Measurements from ENCODE around the gene ROS1. TPM values are rescaled to one million over a fixed set of nuclear protein-coding genes. Genes with fewer than 3 reads are reported as not detected.

ROS1 gene
- total and polyA plus RNA-seq, 4 donors: under 0.01 TPM; not detected in 3

DNA sequence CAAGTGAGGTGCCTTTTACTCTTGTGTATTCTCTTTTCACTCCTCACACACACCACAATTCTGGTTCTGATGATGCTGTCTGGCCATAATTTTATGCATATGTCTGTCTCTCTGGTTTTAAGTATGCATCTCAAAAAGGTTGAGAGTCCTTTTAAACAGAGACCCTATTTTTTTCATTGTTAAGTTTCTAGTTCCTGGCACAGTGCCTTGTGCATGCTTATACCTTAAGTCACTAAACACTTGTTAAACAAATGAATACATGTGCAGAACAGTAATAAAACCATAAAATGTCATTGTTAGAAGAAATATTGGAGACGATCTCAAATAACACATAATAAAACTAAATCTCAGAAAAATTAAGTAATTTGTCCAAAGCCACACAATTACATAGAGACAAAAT is 7.9 kb downstream of the ROS1 start:
- Histone ChIP-seq H3K27ac (ENCODE audit: low read depth in 1 of 2, low read length in 2 of 2) (no peak overlapping the region), H3K36me3 (ENCODE audit: control insufficient read depth in 4 of 4, insufficient read depth in 3 of 4, low read depth in 1 of 4, low read length in 3 of 4) (no peaks in the 10 kb centered on the region), H3K27me3 (ENCODE audit: control insufficient read depth in 4 of 4, insufficient read depth in 4 of 4, low read length in 3 of 4) (peaks cover 0 to 4% (median 0%) of the 10 kb centered on the region in 4 donors), H3K4me1 (ENCODE audit: control insufficient read depth in 4 of 4, insufficient read depth in 4 of 4, low read length in 3 of 4) (peaks cover 0 to 1% (median 0%) of the 10 kb centered on the region in 4 donors), H3K9ac (ENCODE audit: low read depth in 1 of 2, low read length in 2 of 2) (no peak overlapping the region), H3K9me3 (ENCODE audit: control insufficient read depth in 4 of 4, low read length in 3 of 4) (no peaks in the 10 kb centered on the region), H3K4me3 (ENCODE audit: low read depth in 1 of 3, low read length in 3 of 3) (no peak overlapping the region)
- no peak for DNase-seq (ENCODE audit: low spot score)
- no peak for TF ChIP-seq NR2F2 (IDR thresholded peaks at IDR 0.05)
- no peak for TF ChIP-seq FOXA1 (IDR thresholded peaks at IDR 0.05)
- no peak for TF ChIP-seq GABPA (IDR thresholded peaks at IDR 0.05 in 1 of 2, conservative IDR thresholded peaks at IDR 0.05 in 1 of 2)
- TF ChIP-seq JUND (IDR thresholded peaks at IDR 0.05): no peak
- TF ChIP-seq TAF1 (conservative IDR thresholded peaks at IDR 0.05): no peak
- no peak for TF ChIP-seq YY1 (IDR thresholded peaks at IDR 0.05)
- TF ChIP-seq ZBTB33 (IDR thresholded peaks at IDR 0.05): no peak
- no peak for TF ChIP-seq CTCF (IDR thresholded peaks at IDR 0.05; ENCODE audit: low read depth, low read length, missing input control)
- no peak for TF ChIP-seq HNF4A (conservative IDR thresholded peaks at IDR 0.05)
- WGBS: 88% methylated on average over 1 of the region's 1 CpG

- peaks cover 0 to 2% (median 0%) of the 10 kb centered on the region in 4 donors for H3K27me3 ChIP-seq (ENCODE audit: control insufficient read depth in 4 of 4, insufficient read depth in 4 of 4, low read length in 3 of 4)
- H3K4me3 ChIP-seq (ENCODE audit: low read depth in 1 of 3, low read length in 3 of 3): no peak overlapping the region
- no peak overlapping the region for H3K9ac ChIP-seq (ENCODE audit: low read depth in 1 of 2, low read length in 2 of 2)
- H3K4me1 ChIP-seq (ENCODE audit: control insufficient read depth in 4 of 4, insufficient read depth in 4 of 4, low read length in 3 of 4): peaks cover 0 to 1% (median 0%) of the 10 kb centered on the region in 4 donors
- TF ChIP-seq, protein P1, sequence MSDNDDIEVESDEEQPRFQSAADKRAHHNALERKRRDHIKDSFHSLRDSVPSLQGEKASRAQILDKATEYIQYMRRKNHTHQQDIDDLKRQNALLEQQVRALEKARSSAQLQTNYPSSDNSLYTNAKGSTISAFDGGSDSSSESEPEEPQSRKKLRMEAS (IDR thresholded peaks at IDR 0.05): no peak
- TF ChIP-seq SP1 (IDR thresholded peaks at IDR 0.05) (no peak), FOXA2 (IDR thresholded peaks at IDR 0.05) (no peak), ZBTB33 (IDR thresholded peaks at IDR 0.05) (no peak), REST (IDR thresholded peaks at IDR 0.05) (no peak), HNF4A (conservative IDR thresholded peaks at IDR 0.05) (no peak), RAD21 (IDR thresholded peaks at IDR 0.05) (no peak), FOXA1 (IDR thresholded peaks at IDR 0.05) (no peak), GABPA (IDR thresholded peaks at IDR 0.05 in 1 of 2, conservative IDR thresholded peaks at IDR 0.05 in 1 of 2) (no peak), JUND (IDR thresholded peaks at IDR 0.05) (no peak), CTCF (IDR thresholded peaks at IDR 0.05; ENCODE audit: low read depth, low read length, missing input control) (no peak)
- DNase-seq (ENCODE audit: low spot score): no peak
- H3K9me3 ChIP-seq (ENCODE audit: control insufficient read depth in 4 of 4, low read length in 3 of 4): no peaks in the 10 kb centered on the region
- no peaks in the 10 kb centered on the region for H3K36me3 ChIP-seq (ENCODE audit: control insufficient read depth in 4 of 4, insufficient read depth in 3 of 4, low read depth in 1 of 4, low read length in 3 of 4)
- no peak overlapping the region for H3K27ac ChIP-seq (ENCODE audit: low read depth in 1 of 2, low read length in 2 of 2)
Observed at GRCh38 chr6:117414770-117415169, 11.0 kb downstream of the ROS1 start.
